ENCODE data around the gene PLIN1. TPM values are rescaled to one million over a fixed set of nuclear protein-coding genes. Genes with fewer than 3 reads are reported as not detected.
A peak's percentile ranks its signal among the peaks of the same experiment; 100 is the strongest.

PLIN1 gene
- total RNA-seq, 3 donors from 2014 or later, result 0.77 to 8.1 (median 5.2) TPM

- ATAC-seq (no peak), DNase-seq (no peak)
- no peaks in the 10 kb centered on the region for H3K9me3 ChIP-seq
- TF ChIP-seq CTCF (IDR thresholded peaks at IDR 0.05), result no peak
- no peak overlapping the region for H3K4me3 ChIP-seq
- no peaks in the 10 kb centered on the region for H3K4me1 ChIP-seq (ENCODE audit: low read depth)
- intact Hi-C loops (cut with DNase I, micrococcal nuclease), result loop anchor here in 1 of 2 donors (10.0 kb wide), 1 partner anchor 85 kb away; no protein-coding TSS in a partner anchor
- no peaks in the 10 kb centered on the region for H3K36me3 ChIP-seq (ENCODE audit: low read depth)
These were observed 29.5 kb downstream of the PLIN1 start for GRCh38 chr15:89649716-89650115.

- Histone ChIP-seq H3K4me3 (no peak overlapping the region), H3K9me3 (no peaks in the 10 kb centered on the region), H3K4me1 (ENCODE audit: low read depth) (no peaks in the 10 kb centered on the region), H3K36me3 (ENCODE audit: low read depth) (no peaks in the 10 kb centered on the region)
- TF ChIP-seq CTCF (IDR thresholded peaks at IDR 0.05), result no peak
- DNase-seq (no peak), ATAC-seq (no peak)
- intact Hi-C loops (cut with DNase I, micrococcal nuclease), result loop anchor here in 1 of 2 donors (10.0 kb wide), 1 partner anchor 86 kb away; no protein-coding TSS in a partner anchor
These were observed 30.0 kb downstream of the PLIN1 start for GRCh38 chr15:89649013-89649625.

GRCh38 chr15:89648106-89649012, 30.8 kb downstream of the PLIN1 start:
- no peaks in the 10 kb centered on the region for H3K4me1 ChIP-seq (ENCODE audit: low read depth)
- H3K36me3 ChIP-seq (ENCODE audit: low read depth), result no peaks in the 10 kb centered on the region
- DNase-seq (no peak), ATAC-seq (no peak)
- no peaks in the 10 kb centered on the region for H3K9me3 ChIP-seq
- intact Hi-C loops (cut with DNase I, micrococcal nuclease), result loop anchor here in 1 of 2 donors (10.0 kb wide), 1 partner anchor 86 kb away; no protein-coding TSS in a partner anchor
- TF ChIP-seq CTCF (IDR thresholded peaks at IDR 0.05), result no peak
- no peak overlapping the region for H3K4me3 ChIP-seq

- intact Hi-C loops (cut with DNase I, micrococcal nuclease), result loop anchor here in 1 of 2 donors (10.0 kb wide), 1 partner anchor 87 kb away; no protein-coding TSS in a partner anchor
- Histone ChIP-seq H3K4me3 (no peak overlapping the region), H3K9me3 (no peaks in the 10 kb centered on the region), H3K4me1 (ENCODE audit: low read depth) (no peaks in the 10 kb centered on the region), H3K36me3 (ENCODE audit: low read depth) (no peaks in the 10 kb centered on the region)
- peak; percentile 77 to 94 (median 90) for DNase-seq
- peak; percentile 87 for TF ChIP-seq CTCF (IDR thresholded peaks at IDR 0.05)
- ATAC-seq, result peak; percentile 89
These were observed 31.8 kb downstream of the PLIN1 start for GRCh38 chr15:89647191-89647851.

- TF ChIP-seq CTCF (IDR thresholded peaks at IDR 0.05), result no peak
- intact Hi-C loops (cut with DNase I, micrococcal nuclease), result loop anchor here in 1 of 2 donors (10.0 kb wide), 1 partner anchor 88 kb away; no protein-coding TSS in a partner anchor
- no peak for ATAC-seq
These were observed 32.6 kb downstream of the PLIN1 start for GRCh38 chr15:89646416-89647141.

More at GRCh38 chr15:89646416-89647141, 32.6 kb downstream of the PLIN1 start:
- no peak for DNase-seq
- H3K9me3 ChIP-seq, result no peaks in the 10 kb centered on the region
- no peaks in the 10 kb centered on the region for H3K36me3 ChIP-seq (ENCODE audit: low read depth)
- no peaks in the 10 kb centered on the region for H3K4me1 ChIP-seq (ENCODE audit: low read depth)
- H3K4me3 ChIP-seq, result no peak overlapping the region
